Hepatocyte (in vitro differentiated cells): Measurements from ENCODE around the gene B3GNT3. TPM values are rescaled to one million over a fixed set of nuclear protein-coding genes. Genes with fewer than 3 reads are reported as not detected.

Experiments
- DNase-seq: peaks from one replicate; pipeline ENCODE4 v3.0.0-alpha.2; 2016; ENCODE audit warnings: low spot score
- H2AFZ ChIP-seq: fragments of 200-600 bp; sonication (generic); 2 replicates; pipeline ENCODE4 v1.6.0; 2016; ENCODE audit warnings: antibody characterized with exemption, mild to moderate bottlenecking
- H3K27ac ChIP-seq: fragments of 200-600 bp; sonication (generic); 2 replicates; pipeline ENCODE4 v1.5.1; 2016; ENCODE audit warnings: mild to moderate bottlenecking
- H3K27me3 ChIP-seq: fragments of 200-600 bp; sonication (generic); 2 replicates; pipeline ENCODE4 v1.6.1; 2016
- H3K36me3 ChIP-seq: fragments of 200-600 bp; sonication (generic); replicated peaks from 2 replicates; pipeline ENCODE4 v1.5.1; 2016; ENCODE audit warnings: low read depth; ENCODE audit not compliant: insufficient read depth
- H3K4me1 ChIP-seq: fragments of 200-600 bp; sonication (generic); 2 replicates; pipeline ENCODE4 v1.5.1; 2016; ENCODE audit warnings: mild to moderate bottlenecking, moderate library complexity; ENCODE audit not compliant: insufficient read depth
- H3K4me2 ChIP-seq: fragments of 200-600 bp; sonication (generic); 2 replicates; pipeline ENCODE4 v1.6.0; 2016
- H3K4me3 ChIP-seq: fragments of 200-600 bp; sonication (generic); 2 replicates; pipeline ENCODE4 v1.5.1; 2016; ENCODE audit warnings: mild to moderate bottlenecking
- H3K79me2 ChIP-seq: fragments of 200-600 bp; sonication (generic); 2 replicates; pipeline ENCODE4 v1.6.0; 2017; ENCODE audit warnings: mild to moderate bottlenecking
- H3K9me2 ChIP-seq: fragments of 200-600 bp; sonication (generic); replicated peaks from 2 replicates; pipeline ENCODE4 v1.6.0; 2017; ENCODE audit warnings: mild to moderate bottlenecking; ENCODE audit not compliant: insufficient read depth
- H3K9me3 ChIP-seq: fragments of 200-600 bp; sonication (generic); 2 replicates; pipeline ENCODE4 v1.5.1; 2016; ENCODE audit warnings: low read depth, mild to moderate bottlenecking
- H4K20me1 ChIP-seq: fragments of 200-600 bp; sonication (generic); 2 replicates; pipeline ENCODE4 v1.6.0; 2016; ENCODE audit warnings: mild to moderate bottlenecking; ENCODE audit not compliant: insufficient read depth, poor library complexity, severe bottlenecking
- CTCF ChIP-seq: fragments of 200-600 bp; sonication (generic); IDR thresholded peaks from 2 replicates; pipeline ENCODE4 v1.5.1; 2016; ENCODE audit warnings: antibody characterized with exemption, mild to moderate bottlenecking; ENCODE audit not compliant: poor library complexity
- EZH2 ChIP-seq: fragments of 200-600 bp; sonication (generic); IDR thresholded peaks from 2 replicates; pipeline ENCODE4 v1.6.1; 2016; ENCODE audit warnings: antibody characterized with exemption, mild to moderate bottlenecking, borderline replicate concordance
- EZH2phosphoT487 ChIP-seq: fragments of 200-600 bp; sonication (generic); IDR thresholded peaks from one replicate; pipeline ENCODE4 v1.6.1; 2018; ENCODE audit warnings: antibody characterized with exemption, mild to moderate bottlenecking, low read depth, moderate library complexity; ENCODE audit not compliant: unreplicated experiment, severe bottlenecking
- WGBS: methylation state at CpG from one replicate; pipeline ENCODE4 v1.1.6; 2016; ENCODE audit warnings: low lambda C conversion rate; ENCODE audit errors: missing lambda C conversion rate; 5-methylcytosine and 5-hydroxymethylcytosine counted together
- polyA plus RNA-seq: library from polyadenylated mRNA; unstranded; fragments of >200 nt; fragmentation: Nextera tagmentation; extraction: Ambion mirVana; gene quantifications from 2 replicates; pipeline ENCODE4 v1.2.1, GENCODE V29; 2016
- total RNA-seq: library from RNA; depleted of rRNA; stranded (reverse); fragments of >200 nt; gene quantifications from 2 replicates; pipeline ENCODE4 v1.2.3, GENCODE V29; 2014

B3GNT3 gene
- total and polyA plus RNA-seq, 2 experiments from 2014 or later = 14.6 to 19.1 TPM

- Histone ChIP-seq H2AFZ (no peak overlapping the region), H3K27ac (no peak overlapping the region), H3K27me3 (no peaks in the 10 kb centered on the region), H3K9me2 (no peaks in the 10 kb centered on the region), H3K4me1 (peaks cover 3% of the 10 kb centered on the region), H3K4me3 (no peak overlapping the region), H3K36me3 (no peaks in the 10 kb centered on the region), H3K4me2 (no peak overlapping the region), H3K79me2 (no peaks in the 10 kb centered on the region), H3K9me3 (no peaks in the 10 kb centered on the region), H4K20me1 (no peaks in the 10 kb centered on the region)
- 87% methylated on average over 6 of the region's 6 CpGs for WGBS
- no peak for DNase-seq
- no peak for TF ChIP-seq EZH2phosphoT487
- TF ChIP-seq EZH2 = no peak
- no peak for TF ChIP-seq CTCF
Observed at GRCh38 chr19:17748884-17749638, 45.9 kb upstream of the B3GNT3 start.

GRCh38 chr19:17749912-17750317 is 45.0 kb upstream of the B3GNT3 start:
- H3K27ac ChIP-seq = no peak overlapping the region

DNA sequence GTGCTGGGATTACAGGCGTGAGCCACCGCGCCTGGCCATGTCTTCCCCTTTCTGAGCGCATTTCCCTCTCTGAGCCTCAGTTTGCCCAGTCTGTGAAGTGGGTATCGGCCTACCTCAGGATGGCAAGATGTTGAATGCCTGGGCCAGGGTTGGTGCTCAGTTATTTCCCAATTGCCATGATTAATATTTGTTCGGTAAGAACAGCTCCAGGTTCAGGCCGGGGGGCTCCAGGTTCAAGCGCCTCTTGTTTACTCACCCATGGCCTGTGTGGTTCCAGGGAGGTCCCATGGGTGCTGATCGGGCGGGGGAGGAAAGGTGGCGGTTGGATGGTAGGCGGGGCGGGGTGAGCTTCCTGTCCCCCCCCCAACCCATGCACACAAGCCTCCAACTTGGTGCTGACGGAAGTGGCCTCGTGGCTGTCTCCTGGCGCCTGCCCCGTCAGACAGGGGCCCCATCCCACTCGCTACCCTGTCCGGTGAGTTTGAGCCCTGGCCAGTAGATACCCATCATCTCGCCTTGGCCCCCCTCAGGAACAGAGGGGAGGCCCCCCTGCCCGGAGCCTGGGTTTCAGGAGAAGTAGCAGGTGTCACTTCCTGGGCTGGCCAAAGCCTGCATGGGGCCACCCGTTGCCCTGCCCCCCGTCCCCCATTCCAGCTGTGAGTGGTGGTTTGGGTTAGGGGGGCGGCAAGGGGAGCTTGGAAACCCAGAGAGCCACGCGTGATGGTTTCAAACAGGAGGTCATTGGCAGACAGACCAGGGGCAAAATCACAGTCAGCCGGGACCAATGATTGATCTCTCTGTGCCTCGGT is 43.6 kb upstream of the B3GNT3 start, which contains the start of gene FCHO1:
Gene FCHO1, plus strand, starts transcription at position 375 of the 809 bp plus-strand sequence. CDS start 3,688 bp downstream, outside the sequence.
- no peak for DNase-seq
- Histone ChIP-seq H2AFZ (no peak within 1 kb of the TSS), H3K27ac (no peak within 1 kb of the TSS), H3K79me2 (no peaks in the 10 kb centered on the region), H3K4me2 (no peak within 1 kb of the TSS), H3K9me3 (no peaks in the 10 kb centered on the region), H4K20me1 (no peaks in the 10 kb centered on the region), H3K4me1 (peaks cover 3% of the 10 kb centered on the region), H3K36me3 (no peaks in the 10 kb centered on the region), H3K9me2 (no peaks in the 10 kb centered on the region), H3K4me3 (no peak within 1 kb of the TSS), H3K27me3 (no peaks in the 10 kb centered on the region)
- TF ChIP-seq EZH2phosphoT487 = no peak
- TF ChIP-seq CTCF = no peak
- TF ChIP-seq EZH2 = no peak
- WGBS = 88% methylated on average over 21 of the region's 28 CpGs

More at GRCh38 chr19:17749912-17750317, 45.0 kb upstream of the B3GNT3 start:
- Histone ChIP-seq H3K4me3 (no peak overlapping the region), H3K9me2 (no peaks in the 10 kb centered on the region), H3K4me2 (no peak overlapping the region), H3K27me3 (no peaks in the 10 kb centered on the region), H3K36me3 (no peaks in the 10 kb centered on the region), H4K20me1 (no peaks in the 10 kb centered on the region), H2AFZ (no peak overlapping the region), H3K9me3 (no peaks in the 10 kb centered on the region), H3K4me1 (peaks cover 3% of the 10 kb centered on the region), H3K79me2 (no peaks in the 10 kb centered on the region)
- no peak for TF ChIP-seq EZH2
- TF ChIP-seq CTCF = no peak
- no peak for TF ChIP-seq EZH2phosphoT487
- 57% methylated on average over 8 of the region's 8 CpGs for WGBS
- no peak for DNase-seq
